RCC 7860 (cell line): ENCODE results near the gene SGMS1.
A peak's percentile ranks its signal among the peaks of the same experiment; 100 is the strongest.
"Not testable (repeated sequence)": the region's sequence is repeated elsewhere in the genome, so short reads cannot be mapped to it uniquely, and the experiment has no call there.

Experiments
- DNase-seq: peaks from one replicate; pipeline ENCODE4 v3.0.0-alpha.2; 2015; ENCODE audit warnings: low spot score
- FAIRE-seq: peaks from 2 replicates; lab custom pipeline; 2012; peaks lifted over from hg19 to GRCh38; lab: Jason Lieb, UNC

Gene SGMS1

GRCh38 chr10:50387732-50388073, 236.1 kb downstream of the SGMS1 start:
- no peak for DNase-seq
- FAIRE-seq, result no peak

GRCh38 chr10:50387007-50387731, 236.6 kb downstream of the SGMS1 start:
- no peak for DNase-seq
- FAIRE-seq, result no peak

GRCh38 chr10:50385624-50386023, 238.1 kb downstream of the SGMS1 start:
- FAIRE-seq (no peak), DNase-seq (no peak)

- DNase-seq, result no peak
- FAIRE-seq, result no peak
Observed at GRCh38 chr10:50384898-50385297, 238.9 kb downstream of the SGMS1 start.

GRCh38 chr10:50384238-50384637, 239.5 kb downstream of the SGMS1 start:
- FAIRE-seq, result no peak

GRCh38 chr10:50382576-50383023, 241.2 kb downstream of the SGMS1 start:
- DNase-seq, result no peak
- no peak for FAIRE-seq

More at GRCh38 chr10:50384238-50384637, 239.5 kb downstream of the SGMS1 start:
- DNase-seq, result no peak

- FAIRE-seq (no peak), DNase-seq (no peak)
Observed at GRCh38 chr10:50381642-50382041, 242.1 kb downstream of the SGMS1 start.

- no peak for DNase-seq
- no peak for FAIRE-seq
Observed at GRCh38 chr10:50379616-50380015, 244.1 kb downstream of the SGMS1 start.

- FAIRE-seq, result no peak
- DNase-seq, result no peak
Observed at GRCh38 chr10:50375745-50376144, 248.0 kb downstream of the SGMS1 start.

GRCh38 chr10:50375051-50375452, 248.7 kb downstream of the SGMS1 start:
- DNase-seq (peak; percentile 86), FAIRE-seq (peak; percentile 94)

- DNase-seq, result no peak
Observed at GRCh38 chr10:50373821-50374501, 249.8 kb downstream of the SGMS1 start.

GRCh38 chr10:50369931-50370330, 253.8 kb downstream of the SGMS1 start:
- FAIRE-seq (peak; percentile 49), DNase-seq (no peak)

More at GRCh38 chr10:50373821-50374501, 249.8 kb downstream of the SGMS1 start:
- FAIRE-seq, result no peak

GRCh38 chr10:50367732-50368131, 256.0 kb downstream of the SGMS1 start:
- DNase-seq (peak; percentile 21), FAIRE-seq (no peak)

GRCh38 chr10:50366421-50366820, 257.3 kb downstream of the SGMS1 start:
- not testable (repeated sequence) for DNase-seq, FAIRE-seq

- not testable (repeated sequence) for DNase-seq, FAIRE-seq
Observed at GRCh38 chr10:50364730-50365129, 259.0 kb downstream of the SGMS1 start.

- FAIRE-seq (no peak), DNase-seq (no peak)
Observed at GRCh38 chr10:50362547-50363125, 261.1 kb downstream of the SGMS1 start.

- FAIRE-seq (no peak), DNase-seq (no peak)
Observed at GRCh38 chr10:50361946-50362345, 261.8 kb downstream of the SGMS1 start.

- no peak for FAIRE-seq
- DNase-seq, result no peak
Observed at GRCh38 chr10:50360077-50360850, 263.5 kb downstream of the SGMS1 start.

- no peak for FAIRE-seq
- DNase-seq, result no peak
Observed at GRCh38 chr10:50358925-50359687, 264.6 kb downstream of the SGMS1 start.

GRCh38 chr10:50358411-50358810, 265.3 kb downstream of the SGMS1 start:
- no peak for FAIRE-seq
- no peak for DNase-seq
